Heart left ventricle (tissue), 13 donors: ENCODE data around the gene MYEF2.

ENCODE experiments used
- POLR2A ChIP-seq, 2 donors: fragments of 450-650 bp; IDR thresholded peaks; one replicate each; pipeline ENCODE4 v1.6.1; 2017; ENCODE audit warnings: antibody characterized with exemption in 2 of 2, mild to moderate bottlenecking in 2 of 2, moderate library complexity in 2 of 2
- TF ChIP-seq, protein P1 (sequence below), 12 donors: fragments of 200-600 bp; sonication (generic) in 4 of 12; IDR thresholded peaks; one replicate each; pipeline versions ENCODE4 v1.5.0 to v1.8.0; 2018 to 2022; ENCODE audit warnings: antibody characterized with exemption in 12 of 12, mild to moderate bottlenecking in 5 of 12
- donor health status: ischemic (EF 13 %, LVEDD 7.1; RV severe dilation, severe dysfunction).
- donor health status: DM: no; HTN: yes; CAD: no.
- donor health status: DM: no; HTN: no; CAD: no.
- donor health status: ischemic (EF 25% LVEDD 6.9; RV normal size, moderate dysfunction).
- donor health status: ischemic (EF 25% LVEDD 5.7; RV mildly dilated, moderate dysfunction).
- donor health status: ischemic (EF 35%, LVEDD 5.7; RV mildly dilated, moderate dysfunction).
- donor health status: nonischemic (EF 11% LVEDD 7.7; RV severe dilation, severe dysfunction).
- donor health status: DM: yes; HTN: yes; CAD: no.
- donor health status: PGD.
- donor health status: ischemic (EF 29% LVEDD 5.4; RV normal size, mild dysfunction).
- donor health status: nonischemic (EF 23%, LVEDD 6.1; RV moderate dilation, normal function).

DNA sequence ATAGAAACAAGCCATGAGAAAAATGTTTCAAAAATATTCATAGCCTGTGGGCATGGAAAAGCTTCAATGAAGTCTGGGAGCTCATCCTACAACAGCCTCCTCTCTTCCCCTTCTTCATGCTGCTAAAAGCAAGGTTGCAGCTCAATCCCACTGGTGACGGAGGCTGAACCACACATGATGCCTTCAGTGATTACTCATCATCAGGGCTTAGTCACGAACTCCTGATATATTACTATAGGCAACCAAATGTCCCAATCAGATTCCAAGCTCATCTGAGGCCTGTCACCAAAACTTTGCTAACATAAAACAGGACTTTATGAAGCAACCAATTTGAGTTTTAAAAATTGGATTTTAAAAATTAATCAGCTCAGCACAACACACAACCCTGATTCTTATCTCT is 81.3 kb downstream of the MYEF2 start:
- TF ChIP-seq, protein P1, sequence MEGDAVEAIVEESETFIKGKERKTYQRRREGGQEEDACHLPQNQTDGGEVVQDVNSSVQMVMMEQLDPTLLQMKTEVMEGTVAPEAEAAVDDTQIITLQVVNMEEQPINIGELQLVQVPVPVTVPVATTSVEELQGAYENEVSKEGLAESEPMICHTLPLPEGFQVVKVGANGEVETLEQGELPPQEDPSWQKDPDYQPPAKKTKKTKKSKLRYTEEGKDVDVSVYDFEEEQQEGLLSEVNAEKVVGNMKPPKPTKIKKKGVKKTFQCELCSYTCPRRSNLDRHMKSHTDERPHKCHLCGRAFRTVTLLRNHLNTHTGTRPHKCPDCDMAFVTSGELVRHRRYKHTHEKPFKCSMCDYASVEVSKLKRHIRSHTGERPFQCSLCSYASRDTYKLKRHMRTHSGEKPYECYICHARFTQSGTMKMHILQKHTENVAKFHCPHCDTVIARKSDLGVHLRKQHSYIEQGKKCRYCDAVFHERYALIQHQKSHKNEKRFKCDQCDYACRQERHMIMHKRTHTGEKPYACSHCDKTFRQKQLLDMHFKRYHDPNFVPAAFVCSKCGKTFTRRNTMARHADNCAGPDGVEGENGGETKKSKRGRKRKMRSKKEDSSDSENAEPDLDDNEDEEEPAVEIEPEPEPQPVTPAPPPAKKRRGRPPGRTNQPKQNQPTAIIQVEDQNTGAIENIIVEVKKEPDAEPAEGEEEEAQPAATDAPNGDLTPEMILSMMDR (IDR thresholded peaks at IDR 0.05) = no peak
- no peak for TF ChIP-seq POLR2A (IDR thresholded peaks at IDR 0.05)
